Heart right ventricle (tissue), 16 donors: Measurements from ENCODE around the gene SARNP. TPM values are rescaled to one million over a fixed set of nuclear protein-coding genes. Genes with fewer than 3 reads are reported as not detected.
A peak's percentile ranks its signal among the peaks of the same experiment; 100 is the strongest.

Experiments used
- ATAC-seq, 8 donors: fragments of 200-7000 bp; cut with Tn5 transposase; one replicate each; pipeline ENCODE4 v1.9.1; 2020; ENCODE audit warnings: mild to moderate bottlenecking in 8 of 8, moderate library complexity in 8 of 8, moderate number of reproducible peaks in 1 of 8
- DNase-seq, 2 donors: peaks; one replicate each; pipeline ENCODE4 v3.0.0-alpha.2; 2020
- H3K27ac ChIP-seq, 10 donors: fragments of 200-600 bp; sonication (generic) in 2 of 10; one replicate each; pipeline versions ENCODE4 v1.5.0 to v1.8.0; 2020 to 2022; ENCODE audit warnings: mild to moderate bottlenecking in 3 of 10
- H3K27me3 ChIP-seq, 7 donors: fragments of 200-600 bp; one replicate each; pipeline ENCODE4 v1.8.0; 2021 to 2022; ENCODE audit warnings: mild to moderate bottlenecking in 2 of 7
- H3K36me3 ChIP-seq, 9 donors: fragments of 200-600 bp; sonication (generic) in 1 of 9; one replicate each; pipeline versions ENCODE4 v1.5.0 to v1.8.0; 2020 to 2022; ENCODE audit warnings: mild to moderate bottlenecking in 2 of 9
- H3K4me1 ChIP-seq, 9 donors: fragments of 200-600 bp; sonication (generic) in 1 of 9; one replicate each; pipeline versions ENCODE4 v1.5.0 to v1.8.0; 2020 to 2022; ENCODE audit warnings: mild to moderate bottlenecking in 4 of 9
- H3K4me3 ChIP-seq, 10 donors: fragments of 200-600 bp; sonication (generic) in 2 of 10; one replicate each; pipeline versions ENCODE4 v1.5.0 to v1.8.0; 2020 to 2022; ENCODE audit warnings: mild to moderate bottlenecking in 7 of 10, moderate library complexity in 2 of 10
- H3K9me3 ChIP-seq, 11 donors: fragments of 200-600 bp in 10 of 11; sonication (generic) in 2 of 11; one replicate each; pipeline versions ENCODE4 v1.5.0 to v1.8.0; 2013 to 2022; ENCODE audit warnings: mild to moderate bottlenecking in 2 of 11, control low read depth in 1 of 11, moderate library complexity in 1 of 11
- WGBS, 2 donors: extraction: QIAGEN DNeasy Blood & Tissue Kit; methylation state at CpG; one replicate each; pipeline ENCODE4 v1.1.7; 2013; ENCODE audit warnings: inconsistent platforms in 1 of 2; 5-methylcytosine and 5-hydroxymethylcytosine counted together
- intact Hi-C, 10 donors: fragments of 100-400 bp; cut with DNase I; formaldehyde crosslinking; loops; one replicate each; pipeline versions ENCODE4 v1.11.1 to v1.14.2; 2022
- polyA plus RNA-seq, 2 donors: library from polyadenylated mRNA; stranded (reverse); fragments of 200-250 nt; gene quantifications; one replicate each; pipeline ENCODE4 v1.2.3, GENCODE V29; 2013
- total RNA-seq, 10 donors: library from RNA; stranded (reverse); fragmentation: NEBNext Ultra II Directional in 3 of 10; extraction: Animal tissue kit (Norgen Biotek cat#: 25700) in 3 of 10; gene quantifications; one replicate each; pipeline versions ENCODE4 v1.2.1 to v1.2.4, GENCODE V29; 2021 to 2023
- TF ChIP-seq, protein P1 (sequence below), 9 donors: fragments of 200-600 bp; sonication (generic) in 2 of 9; IDR thresholded peaks; one replicate each; pipeline versions ENCODE4 v1.5.0 to v1.8.0; 2021 to 2022; ENCODE audit warnings: antibody characterized with exemption in 9 of 9, mild to moderate bottlenecking in 5 of 9, moderate library complexity in 1 of 9
- donor health status: Arrhythmogenic right ventricular cardiomyopathy.
- donor health status: ischemic (EF 13 %, LVEDD 7.1; RV severe dilation, severe dysfunction).
- donor health status: healthy with polysubstance abuse.
- donor health status: DM: no; HTN: yes; CAD: no.
- donor health status: DM: no; HTN: no; CAD: no.
- donor health status: ischemic (EF 25% LVEDD 6.9; RV normal size, moderate dysfunction).
- donor health status: ischemic (EF 25% LVEDD 5.7; RV mildly dilated, moderate dysfunction).
- donor health status: healthy.
- donor health status: DM: yes; HTN: yes; CAD: no.
- donor health status: Ischemic cardiomyopathy.
- donor health status: ischemic (EF 35%, LVEDD 5.7; RV mildly dilated, moderate dysfunction).
- donor health status: nonischemic (EF 11% LVEDD 7.7; RV severe dilation, severe dysfunction).
- donor health status: DM: yes; HTN: yes; CAD: no.
- donor health status: PGD.
- donor health status: ischemic (EF 29% LVEDD 5.4; RV normal size, mild dysfunction).
- donor health status: nonischemic (EF 23%, LVEDD 6.1; RV moderate dilation, normal function).

The SARNP gene
- total and polyA plus RNA-seq, 12 donors: 47.5 to 136 (median 55.2) TPM

GRCh38 chr12:55827806-55828205, 10.3 kb upstream of the SARNP start:
- Histone ChIP-seq H3K27me3 (no peaks in the 10 kb centered on the region), H3K36me3 (peaks cover 0 to 24% (median 7%) of the 10 kb centered on the region in 9 donors), H3K4me3 (peak overlapping the region in 1 of 10 donors; percentile 2), H3K4me1 (peaks cover 10 to 66% (median 57%) of the 10 kb centered on the region in 9 donors), H3K9me3 (no peaks in the 10 kb centered on the region), H3K27ac (peak overlapping the region in 2 of 10 donors; percentile 41 to 93)
- TF ChIP-seq, protein P1, sequence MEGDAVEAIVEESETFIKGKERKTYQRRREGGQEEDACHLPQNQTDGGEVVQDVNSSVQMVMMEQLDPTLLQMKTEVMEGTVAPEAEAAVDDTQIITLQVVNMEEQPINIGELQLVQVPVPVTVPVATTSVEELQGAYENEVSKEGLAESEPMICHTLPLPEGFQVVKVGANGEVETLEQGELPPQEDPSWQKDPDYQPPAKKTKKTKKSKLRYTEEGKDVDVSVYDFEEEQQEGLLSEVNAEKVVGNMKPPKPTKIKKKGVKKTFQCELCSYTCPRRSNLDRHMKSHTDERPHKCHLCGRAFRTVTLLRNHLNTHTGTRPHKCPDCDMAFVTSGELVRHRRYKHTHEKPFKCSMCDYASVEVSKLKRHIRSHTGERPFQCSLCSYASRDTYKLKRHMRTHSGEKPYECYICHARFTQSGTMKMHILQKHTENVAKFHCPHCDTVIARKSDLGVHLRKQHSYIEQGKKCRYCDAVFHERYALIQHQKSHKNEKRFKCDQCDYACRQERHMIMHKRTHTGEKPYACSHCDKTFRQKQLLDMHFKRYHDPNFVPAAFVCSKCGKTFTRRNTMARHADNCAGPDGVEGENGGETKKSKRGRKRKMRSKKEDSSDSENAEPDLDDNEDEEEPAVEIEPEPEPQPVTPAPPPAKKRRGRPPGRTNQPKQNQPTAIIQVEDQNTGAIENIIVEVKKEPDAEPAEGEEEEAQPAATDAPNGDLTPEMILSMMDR (IDR thresholded peaks at IDR 0.05): no peak
- intact Hi-C loops: loop anchor here in 4 of 10 donors (2.0 to 10.0 kb wide), 3 partner anchors 99 to 107 kb away; partner anchors contain the start of genes DGKA (in 2 of the 4) and PYM1 (in 2 of the 4)
- 82 to 89% methylated on average over 15 of the region's 15 CpGs for WGBS, 2 donors
- ATAC-seq (no peak), DNase-seq (no peak)

DNA sequence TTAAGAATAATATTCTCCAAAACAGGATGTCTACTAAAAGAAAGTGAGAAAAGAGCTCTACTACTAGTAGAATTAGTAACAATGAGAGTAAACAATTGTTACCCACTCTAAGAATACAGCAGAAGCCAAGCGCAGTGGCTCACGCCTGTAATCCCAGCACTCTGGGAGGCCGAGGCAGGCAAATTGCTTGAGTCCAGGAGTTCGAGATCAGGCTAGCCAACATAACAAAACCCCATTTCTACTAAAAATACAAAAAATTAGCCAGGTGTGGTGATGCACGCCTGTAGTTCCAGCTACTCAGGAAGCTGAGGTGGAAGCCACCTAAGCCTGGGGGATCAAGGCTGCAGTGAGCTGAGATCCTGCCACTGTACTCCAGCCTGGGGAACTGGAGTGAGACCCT, 7.2 kb upstream of the SARNP start:
- ATAC-seq (no peak), DNase-seq (no peak)
- no peak overlapping the region for H3K4me3 ChIP-seq
- intact Hi-C loops: loop anchor here in 3 of 10 donors (5.0 to 10.0 kb wide), 2 partner anchors 103 to 110 kb away; partner anchors contain the start of genes PYM1 (in 2 of the 3) and DGKA (in 1 of the 3)
- TF ChIP-seq, protein P1 (IDR thresholded peaks at IDR 0.05): no peak
- H3K27ac ChIP-seq: peak overlapping the region in 1 of 10 donors; percentile 38
- peaks cover 0 to 55% (median 34%) of the 10 kb centered on the region in 9 donors for H3K36me3 ChIP-seq
- H3K4me1 ChIP-seq: peaks cover 10 to 49% (median 40%) of the 10 kb centered on the region in 9 donors
- no peaks in the 10 kb centered on the region for H3K27me3 ChIP-seq
- WGBS, 2 donors: 89 to 92% methylated on average over 5 of the region's 5 CpGs
- H3K9me3 ChIP-seq: no peaks in the 10 kb centered on the region

DNA sequence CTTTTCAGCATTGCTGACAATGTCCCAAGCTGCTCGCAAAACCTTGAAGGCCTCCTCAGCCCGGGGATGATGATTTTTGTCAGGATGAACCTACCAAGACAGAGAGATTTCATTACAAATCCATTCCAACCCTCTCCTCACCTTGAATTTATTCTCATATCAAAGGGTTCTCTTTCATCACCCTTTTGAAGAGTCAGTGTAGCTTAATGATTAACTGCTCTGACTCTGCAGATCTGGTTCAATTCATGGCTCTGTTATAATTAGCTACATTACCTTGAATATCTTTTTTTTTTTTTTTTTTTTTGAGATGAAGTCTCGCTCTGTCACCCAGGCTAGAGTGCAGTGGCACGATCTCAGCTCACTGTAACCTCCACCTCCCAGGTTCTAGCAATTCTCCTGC, 5.9 kb upstream of the SARNP start:
- Histone ChIP-seq H3K9me3 (no peaks in the 10 kb centered on the region), H3K36me3 (peaks cover 0 to 63% (median 34%) of the 10 kb centered on the region in 9 donors), H3K4me1 (peaks cover 6 to 53% (median 38%) of the 10 kb centered on the region in 9 donors), H3K27ac (no peak overlapping the region), H3K4me3 (no peak overlapping the region), H3K27me3 (no peaks in the 10 kb centered on the region)
- 85 to 95% methylated on average over 4 of the region's 4 CpGs for WGBS, 2 donors
- TF ChIP-seq, protein P1 (IDR thresholded peaks at IDR 0.05): no peak
- DNase-seq (no peak), ATAC-seq (no peak)
- intact Hi-C loops: loop anchor here in 1 of 10 donors (10.0 kb wide), 1 partner anchor 111 kb away; the partner anchor contains the start of gene DGKA

DNA sequence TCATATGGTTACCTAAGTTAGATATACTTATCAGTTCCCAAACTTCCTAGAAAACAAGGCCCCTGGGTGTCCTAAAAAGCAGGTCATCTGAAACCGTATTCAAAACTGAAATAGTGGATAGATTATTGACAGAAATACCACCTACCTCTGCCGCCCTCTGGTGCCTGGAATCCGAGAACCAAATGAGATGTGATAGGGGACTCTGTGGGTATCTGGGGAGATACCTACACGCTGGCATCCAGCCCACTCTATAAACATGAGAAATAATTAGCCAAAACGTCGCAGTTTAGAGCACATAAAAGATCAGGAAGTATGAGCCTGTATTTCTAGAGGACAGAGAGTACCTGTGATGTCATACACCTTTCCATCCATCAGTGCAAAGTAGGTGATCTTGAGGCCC, 4.7 kb upstream of the SARNP start:
- intact Hi-C loops: loop anchor here in 1 of 10 donors (10.0 kb wide), 1 partner anchor 113 kb away; the partner anchor contains the start of gene DGKA
- H3K27ac ChIP-seq: no peak overlapping the region
- DNase-seq: no peak
- TF ChIP-seq, protein P1 (IDR thresholded peaks at IDR 0.05): peak in 5 of 9 donors; percentile 8 to 37 (median 23)
- H3K4me1 ChIP-seq: peaks cover 2 to 44% (median 29%) of the 10 kb centered on the region in 9 donors
- ATAC-seq: no peak
- H3K27me3 ChIP-seq: no peaks in the 10 kb centered on the region
- H3K9me3 ChIP-seq: no peaks in the 10 kb centered on the region
- WGBS, 2 donors: 31 to 41% methylated on average over 6 of the region's 6 CpGs
- H3K36me3 ChIP-seq: peaks cover 0 to 63% (median 34%) of the 10 kb centered on the region in 9 donors
- H3K4me3 ChIP-seq: no peak overlapping the region
